Thyroid gland (tissue), 4 donors: ENCODE measurements around the gene PTK7.

Experiments
- POLR2A ChIP-seq, 2 donors: fragments of 450-650 bp; IDR thresholded peaks; one replicate each; pipeline ENCODE4 v1.6.1; 2017; ENCODE audit warnings: antibody characterized with exemption in 2 of 2, mild to moderate bottlenecking in 2 of 2, moderate library complexity in 1 of 2
- TF ChIP-seq, protein P1 (sequence below), 6 experiments: fragments of 200-600 bp in 3 of 6; fragments of 450-650 bp in 3 of 6; sonication (generic) in 3 of 6; IDR thresholded peaks; one replicate each; pipeline ENCODE4 v1.5.1; 2016 to 2019; ENCODE audit warnings: antibody characterized with exemption in 6 of 6, mild to moderate bottlenecking in 2 of 6, inconsistent platforms in 1 of 6, moderate library complexity in 1 of 6

DNA sequence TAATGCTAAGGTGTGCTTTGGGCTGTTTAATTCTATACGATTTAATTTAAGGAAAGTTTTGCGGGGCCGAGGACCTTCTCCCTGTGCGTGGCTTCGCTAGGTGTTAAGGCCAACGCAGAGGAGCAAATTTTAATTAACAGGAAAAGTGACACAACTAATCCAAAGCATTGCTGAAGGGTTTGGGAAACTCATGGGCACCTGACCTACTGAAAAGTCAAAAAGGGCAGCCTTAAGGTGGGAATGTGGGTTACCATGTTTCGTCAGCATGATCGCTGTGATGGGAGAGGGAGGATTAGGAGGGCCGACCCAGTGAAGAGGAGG is 105.5 kb downstream of the PTK7 start:
- TF ChIP-seq, protein P1, sequence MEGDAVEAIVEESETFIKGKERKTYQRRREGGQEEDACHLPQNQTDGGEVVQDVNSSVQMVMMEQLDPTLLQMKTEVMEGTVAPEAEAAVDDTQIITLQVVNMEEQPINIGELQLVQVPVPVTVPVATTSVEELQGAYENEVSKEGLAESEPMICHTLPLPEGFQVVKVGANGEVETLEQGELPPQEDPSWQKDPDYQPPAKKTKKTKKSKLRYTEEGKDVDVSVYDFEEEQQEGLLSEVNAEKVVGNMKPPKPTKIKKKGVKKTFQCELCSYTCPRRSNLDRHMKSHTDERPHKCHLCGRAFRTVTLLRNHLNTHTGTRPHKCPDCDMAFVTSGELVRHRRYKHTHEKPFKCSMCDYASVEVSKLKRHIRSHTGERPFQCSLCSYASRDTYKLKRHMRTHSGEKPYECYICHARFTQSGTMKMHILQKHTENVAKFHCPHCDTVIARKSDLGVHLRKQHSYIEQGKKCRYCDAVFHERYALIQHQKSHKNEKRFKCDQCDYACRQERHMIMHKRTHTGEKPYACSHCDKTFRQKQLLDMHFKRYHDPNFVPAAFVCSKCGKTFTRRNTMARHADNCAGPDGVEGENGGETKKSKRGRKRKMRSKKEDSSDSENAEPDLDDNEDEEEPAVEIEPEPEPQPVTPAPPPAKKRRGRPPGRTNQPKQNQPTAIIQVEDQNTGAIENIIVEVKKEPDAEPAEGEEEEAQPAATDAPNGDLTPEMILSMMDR (IDR thresholded peaks at IDR 0.05): no peak
- no peak for TF ChIP-seq POLR2A (IDR thresholded peaks at IDR 0.05)
